Karpas-422 (cell line): ENCODE results near the gene SGPL1. TPM values are rescaled to one million over a fixed set of nuclear protein-coding genes. Genes with fewer than 3 reads are reported as not detected.

Source experiments
- DNase-seq: peaks from one replicate; pipeline ENCODE4 v3.0.0-alpha.2; 2015
- H2AFZ ChIP-seq: fragments of 200-600 bp; sonication (generic); 2 replicates; pipeline ENCODE4 v1.6.1; 2014; ENCODE audit warnings: antibody characterized with exemption, low read length, mixed read lengths
- H3K27ac ChIP-seq: fragments of 200-600 bp; sonication (generic); 2 replicates; pipeline ENCODE4 v1.5.1; 2014; ENCODE audit warnings: mild to moderate bottlenecking, low read length, moderate library complexity
- H3K27me3 ChIP-seq: fragments of 200-600 bp; sonication (generic); 2 replicates; pipeline ENCODE4 v1.6.1; 2014; ENCODE audit warnings: low read length, mixed read lengths
- H3K36me3 ChIP-seq: fragments of 200-600 bp; sonication (generic); 2 replicates; pipeline ENCODE4 v1.6.1; 2014; ENCODE audit warnings: low read length, mixed read lengths; ENCODE audit not compliant: insufficient read depth
- H3K4me1 ChIP-seq: fragments of 200-600 bp; sonication (generic); 2 replicates; pipeline ENCODE4 v1.6.1; 2014; ENCODE audit warnings: mild to moderate bottlenecking, low read length, mixed read lengths
- H3K4me2 ChIP-seq: fragments of 200-600 bp; sonication (generic); 2 replicates; pipeline ENCODE4 v1.6.1; 2014; ENCODE audit warnings: low read length, low read depth, mild to moderate bottlenecking; ENCODE audit not compliant: poor library complexity, severe bottlenecking
- H3K4me3 ChIP-seq: fragments of 200-600 bp; sonication (generic); 2 replicates; pipeline ENCODE4 v1.5.1; 2014; ENCODE audit warnings: mild to moderate bottlenecking, antibody characterized with exemption, low read length, mixed read lengths
- H3K79me2 ChIP-seq: fragments of 200-600 bp; sonication (generic); 2 replicates; pipeline ENCODE4 v1.6.1; 2014; ENCODE audit warnings: mild to moderate bottlenecking, low read length, mixed read lengths
- H3K9ac ChIP-seq: fragments of 200-600 bp; sonication (generic); 2 replicates; pipeline ENCODE4 v1.6.0; 2014; ENCODE audit warnings: low read length
- H3K9me2 ChIP-seq: fragments of 200-600 bp; sonication (generic), shearing (Covaris generic); replicated peaks from 2 replicates; pipeline ENCODE4 v1.6.0; 2014; ENCODE audit warnings: mild to moderate bottlenecking, low read length, moderate library complexity; ENCODE audit not compliant: insufficient read depth
- H3K9me3 ChIP-seq: fragments of 300-700, 200-600 bp; sonication (generic); 2 replicates; pipeline ENCODE4 v1.6.1; 2014; ENCODE audit warnings: low read length, mixed read lengths
- H4K20me1 ChIP-seq: fragments of 200-600 bp; sonication (generic); 2 replicates; pipeline ENCODE4 v1.6.1; 2014; ENCODE audit warnings: mild to moderate bottlenecking, antibody characterized with exemption, low read length, low read depth; ENCODE audit not compliant: insufficient read depth
- total RNA-seq: library from RNA; depleted of rRNA; stranded (reverse); fragments of >200 nt; shearing (Covaris generic); gene quantifications from 2 replicates; pipeline ENCODE4 v1.2.3, GENCODE V29; 2014; ENCODE audit warnings: low replicate concordance

The SGPL1 gene
- total RNA-seq, 1 experiment from 2014 or later = 26.3 TPM

DNA sequence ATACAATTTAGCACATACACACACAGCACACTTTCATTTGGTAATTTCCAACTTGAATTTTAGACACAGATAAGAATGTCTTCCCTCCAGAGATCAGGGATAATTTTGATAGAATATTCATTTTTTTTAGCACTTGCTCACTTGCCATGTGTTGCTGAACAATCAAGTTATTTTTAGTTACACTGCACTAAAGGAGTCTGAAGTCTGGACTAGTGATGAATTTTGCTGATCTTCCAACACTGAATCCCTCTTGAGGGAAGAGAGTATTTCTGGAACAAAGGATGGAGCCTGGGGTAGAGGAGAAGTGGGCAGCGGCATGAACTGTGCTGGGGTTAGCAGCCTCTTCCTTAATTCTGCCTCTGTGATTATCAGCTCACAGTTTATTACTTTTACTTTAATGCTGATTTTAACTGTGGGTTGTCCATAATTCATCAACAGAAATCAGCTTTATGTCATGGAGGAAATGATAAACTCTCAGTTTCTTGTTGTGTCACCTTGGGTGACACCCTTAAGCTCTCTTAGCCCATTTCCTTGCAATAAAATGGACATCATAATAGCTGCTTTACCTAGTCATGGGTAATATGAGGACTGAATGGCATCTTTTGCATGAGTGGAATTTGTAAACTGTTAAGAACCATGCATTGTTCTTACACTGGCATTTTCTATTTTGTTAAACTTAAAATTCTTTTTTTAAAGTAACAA lies 32.1 kb downstream of the SGPL1 start:
- Histone ChIP-seq H3K9me2 (no peaks in the 10 kb centered on the region), H4K20me1 (no peaks in the 10 kb centered on the region), H3K9me3 (no peaks in the 10 kb centered on the region), H3K4me1 (no peaks in the 10 kb centered on the region), H3K79me2 (peaks cover 29% of the 10 kb centered on the region), H2AFZ (no peak overlapping the region), H3K27ac (no peak overlapping the region), H3K4me3 (no peak overlapping the region), H3K36me3 (no peaks in the 10 kb centered on the region; the same call in 1 of the 2 replicates), H3K9ac (no peak overlapping the region), H3K27me3 (no peaks in the 10 kb centered on the region), H3K4me2 (no peak overlapping the region)
- no peak for DNase-seq

DNA sequence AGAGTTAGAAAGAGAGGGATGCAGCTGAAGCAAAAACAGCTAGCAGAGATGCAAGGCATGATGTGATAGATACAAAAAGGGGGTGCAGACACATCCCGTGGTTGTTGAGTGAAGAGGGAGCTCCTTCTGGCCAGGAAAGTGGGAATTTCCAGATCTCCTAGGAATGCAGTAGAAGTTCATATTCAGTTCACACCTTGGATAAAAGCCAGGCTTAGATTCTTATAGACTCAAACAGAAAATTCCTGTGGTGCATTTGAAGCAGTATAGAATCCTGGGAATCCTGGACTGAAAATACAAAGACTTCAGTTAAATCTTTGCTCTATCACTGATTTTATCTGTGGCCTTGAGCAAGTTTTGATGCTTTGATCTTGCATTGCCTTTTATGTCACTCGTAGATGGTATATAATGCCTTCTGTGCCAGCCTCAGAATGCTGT lies 33.9 kb downstream of the SGPL1 start:
- no peaks in the 10 kb centered on the region for H3K9me2 ChIP-seq
- no peak overlapping the region for H3K27ac ChIP-seq
- H3K79me2 ChIP-seq = peaks cover 14% of the 10 kb centered on the region
- no peak overlapping the region for H3K4me2 ChIP-seq
- no peak overlapping the region for H2AFZ ChIP-seq
- H3K9me3 ChIP-seq = no peaks in the 10 kb centered on the region
- H3K4me1 ChIP-seq = no peaks in the 10 kb centered on the region
- no peaks in the 10 kb centered on the region for H3K27me3 ChIP-seq
- no peak for DNase-seq
- H3K36me3 ChIP-seq = no peaks in the 10 kb centered on the region; the same call in 1 of the 2 replicates
- H4K20me1 ChIP-seq = no peaks in the 10 kb centered on the region
- H3K4me3 ChIP-seq = no peak overlapping the region
- H3K9ac ChIP-seq = no peak overlapping the region

DNA sequence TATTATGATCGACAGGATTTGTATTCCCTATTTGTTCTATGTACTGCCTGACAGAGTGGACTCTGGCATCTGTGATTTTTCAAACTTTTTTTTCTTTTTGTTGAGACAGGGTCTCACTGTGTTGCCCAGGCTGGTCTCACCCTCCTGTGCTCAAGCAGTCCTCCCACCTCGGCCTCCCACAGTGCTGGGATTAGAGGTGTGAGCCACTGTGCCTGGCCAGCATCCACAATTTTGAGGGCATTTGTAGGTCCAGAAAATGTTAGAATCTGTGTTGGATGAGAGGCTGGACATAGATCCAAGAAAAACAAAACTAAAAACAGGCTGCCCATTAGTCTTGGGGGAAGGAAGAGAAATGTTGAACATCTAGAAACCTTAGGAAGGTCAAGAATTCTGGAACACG lies 34.3 kb downstream of the SGPL1 start:
- H3K9me3 ChIP-seq = no peaks in the 10 kb centered on the region
- no peak overlapping the region for H3K4me2 ChIP-seq
- H3K79me2 ChIP-seq = peaks cover 14% of the 10 kb centered on the region
- no peak overlapping the region for H3K27ac ChIP-seq
- H3K9ac ChIP-seq = no peak overlapping the region
- H3K27me3 ChIP-seq = no peaks in the 10 kb centered on the region
- no peaks in the 10 kb centered on the region for H4K20me1 ChIP-seq
- no peak overlapping the region for H3K4me3 ChIP-seq
- H3K36me3 ChIP-seq = no peaks in the 10 kb centered on the region; the same call in 1 of the 2 replicates
- no peak overlapping the region for H2AFZ ChIP-seq
- DNase-seq = no peak
- H3K9me2 ChIP-seq = no peaks in the 10 kb centered on the region
- H3K4me1 ChIP-seq = no peaks in the 10 kb centered on the region

DNA sequence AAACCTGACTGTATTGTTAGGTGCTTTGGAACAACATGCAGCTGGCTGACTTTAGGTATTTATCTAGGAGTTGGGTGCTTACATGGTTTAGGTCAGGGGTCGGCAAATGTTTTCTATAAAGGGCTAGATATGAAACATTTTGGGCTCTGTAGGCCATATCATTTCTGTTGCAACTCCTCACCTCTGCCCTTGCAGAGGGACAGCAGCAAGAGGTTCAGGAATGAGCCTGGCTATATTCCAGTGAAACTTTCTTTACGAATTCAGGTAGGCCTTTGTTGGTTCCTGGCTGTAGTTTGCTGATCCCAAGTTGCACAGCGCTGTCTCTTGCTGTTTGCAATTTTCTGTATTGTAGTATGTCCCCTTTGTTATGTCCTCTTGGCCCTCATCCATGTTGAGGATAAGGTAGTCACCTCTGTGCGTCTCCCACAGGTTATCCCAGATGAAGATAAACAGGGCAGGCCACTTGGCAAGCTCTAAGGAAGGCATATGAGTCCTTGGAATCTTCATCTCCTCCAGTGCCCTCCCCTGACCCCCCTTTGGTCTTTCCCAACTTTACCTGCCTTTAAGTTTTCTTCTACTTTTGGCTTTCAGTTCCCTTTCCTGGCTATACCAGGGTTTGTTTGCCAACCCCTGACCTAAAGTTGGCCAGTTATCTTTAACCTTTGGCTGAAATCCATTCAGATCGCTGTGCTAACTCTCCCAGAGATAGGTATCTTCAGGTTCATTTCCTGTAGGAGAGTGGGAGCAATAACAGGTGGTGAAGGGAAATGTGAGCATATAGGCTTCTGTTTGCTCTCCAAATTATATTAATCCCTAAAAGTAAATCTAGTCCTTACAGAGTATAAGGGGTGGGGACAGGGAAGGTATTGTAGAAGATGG lies 36.1 kb downstream of the SGPL1 start:
- no peak for DNase-seq
- H3K36me3 ChIP-seq = peaks cover 3% of the 10 kb centered on the region; the same call in 1 of the 2 replicates
- H3K4me3 ChIP-seq = no peak overlapping the region
- H3K9me3 ChIP-seq = no peaks in the 10 kb centered on the region
- no peak overlapping the region for H3K9ac ChIP-seq
- H3K9me2 ChIP-seq = no peaks in the 10 kb centered on the region
- H3K27me3 ChIP-seq = no peaks in the 10 kb centered on the region
- no peak overlapping the region for H3K27ac ChIP-seq
- peaks cover 7% of the 10 kb centered on the region for H3K79me2 ChIP-seq
- no peaks in the 10 kb centered on the region for H4K20me1 ChIP-seq
- no peak overlapping the region for H3K4me2 ChIP-seq
- H2AFZ ChIP-seq = no peak overlapping the region
- no peaks in the 10 kb centered on the region for H3K4me1 ChIP-seq

DNA sequence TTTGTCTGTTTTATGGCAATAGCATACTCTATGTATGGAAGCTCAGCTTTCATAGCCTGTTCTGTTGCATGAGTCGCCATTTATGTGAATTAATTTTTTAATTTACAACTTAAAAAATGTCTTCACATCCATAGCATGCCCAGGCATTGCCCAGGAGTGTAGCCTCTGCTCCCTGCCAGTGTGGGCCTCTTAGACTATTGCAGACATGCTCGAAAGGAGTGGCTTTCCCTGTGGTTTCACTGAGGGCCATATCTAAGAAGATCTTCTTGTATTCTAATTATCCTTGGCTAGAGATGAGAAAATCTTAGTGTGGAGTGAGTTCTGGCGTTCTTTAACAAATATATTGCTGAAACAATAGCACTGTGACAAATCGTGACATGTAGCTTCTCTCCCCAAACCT lies 37.3 kb downstream of the SGPL1 start:
- Histone ChIP-seq H3K9me3 (no peaks in the 10 kb centered on the region), H3K4me3 (no peak overlapping the region), H2AFZ (no peak overlapping the region), H3K79me2 (peaks cover 4% of the 10 kb centered on the region), H3K27ac (no peak overlapping the region), H3K9me2 (no peaks in the 10 kb centered on the region), H3K27me3 (no peaks in the 10 kb centered on the region), H3K9ac (no peak overlapping the region), H3K4me1 (no peaks in the 10 kb centered on the region), H4K20me1 (no peaks in the 10 kb centered on the region), H3K36me3 (peaks cover 3% of the 10 kb centered on the region; the same call in 1 of the 2 replicates), H3K4me2 (no peak overlapping the region)
- DNase-seq = no peak

- peaks cover 4% of the 10 kb centered on the region for H3K79me2 ChIP-seq
- no peaks in the 10 kb centered on the region for H3K9me2 ChIP-seq
- H2AFZ ChIP-seq = no peak overlapping the region
- no peaks in the 10 kb centered on the region for H4K20me1 ChIP-seq
- no peak overlapping the region for H3K4me3 ChIP-seq
- H3K27me3 ChIP-seq = no peaks in the 10 kb centered on the region
- H3K4me2 ChIP-seq = no peak overlapping the region
- no peak overlapping the region for H3K27ac ChIP-seq
- no peaks in the 10 kb centered on the region for H3K9me3 ChIP-seq
- no peak for DNase-seq
- H3K36me3 ChIP-seq = peaks cover 3% of the 10 kb centered on the region; the same call in 1 of the 2 replicates
- no peak overlapping the region for H3K9ac ChIP-seq
- no peaks in the 10 kb centered on the region for H3K4me1 ChIP-seq
These were observed 37.7 kb downstream of the SGPL1 start for GRCh38 chr10:70853457-70853856.

GRCh38 chr10:70856454-70856853 lies 40.7 kb downstream of the SGPL1 start:
- Histone ChIP-seq H3K27ac (no peak overlapping the region), H3K36me3 (peaks cover 19% of the 10 kb centered on the region; the same call in 1 of the 2 replicates), H4K20me1 (no peaks in the 10 kb centered on the region), H3K27me3 (no peaks in the 10 kb centered on the region), H2AFZ (no peak overlapping the region), H3K4me3 (no peak overlapping the region), H3K9me2 (no peaks in the 10 kb centered on the region), H3K9me3 (no peaks in the 10 kb centered on the region), H3K4me2 (no peak overlapping the region), H3K4me1 (no peaks in the 10 kb centered on the region), H3K79me2 (no peaks in the 10 kb centered on the region), H3K9ac (no peak overlapping the region)
- DNase-seq = no peak

DNA sequence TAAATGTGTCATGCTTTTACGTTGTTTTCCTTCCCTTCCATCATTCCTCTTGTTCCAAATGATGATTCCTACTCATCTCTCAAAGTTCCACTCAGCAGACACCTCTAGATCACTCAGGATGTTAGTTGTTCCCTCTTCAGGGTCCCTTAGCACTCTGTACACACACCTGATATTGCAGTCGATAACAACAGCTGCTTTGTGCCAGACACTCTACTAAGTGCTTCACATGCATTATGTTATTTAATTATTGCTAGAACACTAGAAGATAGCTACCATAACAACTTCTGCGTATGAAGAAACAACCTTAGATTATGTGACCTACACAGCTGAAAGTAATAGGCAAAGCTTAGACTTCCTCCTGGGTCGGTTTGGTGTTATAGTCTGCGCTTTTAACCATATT lies 43.0 kb downstream of the SGPL1 start:
- Histone ChIP-seq H3K4me2 (no peak overlapping the region), H3K9me3 (no peaks in the 10 kb centered on the region), H3K27ac (no peak overlapping the region), H2AFZ (no peak overlapping the region), H3K27me3 (no peaks in the 10 kb centered on the region), H3K9me2 (no peaks in the 10 kb centered on the region), H3K4me1 (no peaks in the 10 kb centered on the region), H3K9ac (no peak overlapping the region), H4K20me1 (no peaks in the 10 kb centered on the region), H3K4me3 (no peak overlapping the region), H3K79me2 (no peaks in the 10 kb centered on the region), H3K36me3 (peaks cover 19% of the 10 kb centered on the region; the same call in 1 of the 2 replicates)
- no peak for DNase-seq
